Measurements from ENCODE around the gene TIE1. TPM values are rescaled to one million over a fixed set of nuclear protein-coding genes. Genes with fewer than 3 reads are reported as not detected.

The TIE1 gene
- total and polyA plus RNA-seq, 2 of the 13 experiments (the other 11 are each of a cell fraction or from before 2014, with no cell fraction given) = 0.58 to 0.84 TPM

DNA sequence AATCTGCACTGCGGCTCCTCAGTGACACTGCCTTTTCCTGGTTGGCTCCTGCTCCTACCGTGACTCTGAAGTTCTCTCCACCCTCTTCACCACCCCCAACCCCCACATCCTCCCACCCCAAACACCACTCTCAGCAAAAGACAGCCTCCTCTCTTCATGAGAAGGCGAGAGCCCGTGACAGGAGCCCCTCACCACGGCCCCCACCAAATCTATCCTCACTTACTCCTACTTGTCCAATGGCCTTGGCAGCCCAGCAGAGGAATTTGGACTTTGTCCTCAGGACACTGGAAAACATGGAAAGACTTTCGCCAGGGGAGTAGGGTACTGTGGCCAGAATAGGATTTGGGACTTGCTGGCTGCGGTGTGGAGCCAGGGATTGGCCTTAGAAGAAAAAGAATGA is 24.1 kb upstream of the TIE1 start (continued):
- TF ChIP-seq HINFP (CRISPR knock-in tag; IDR thresholded peaks at IDR 0.05; ENCODE audit: low read depth) (no peak), ZNF788 (CRISPR knock-in tag; IDR thresholded peaks at IDR 0.05; ENCODE audit: borderline replicate concordance) (0 out of 2 replicates have a peak, but pooled peaks have one; percentile 16), TBX2 (CRISPR knock-in tag; IDR thresholded peaks at IDR 0.05; ENCODE audit: borderline replicate concordance) (no peak), BCL6 (CRISPR knock-in tag; IDR thresholded peaks at IDR 0.05) (peak; percentile 67), CBX5 (CRISPR knock-in tag; IDR thresholded peaks at IDR 0.05; ENCODE audit: borderline replicate concordance) (no peak), YEATS4 (CRISPR knock-in tag; IDR thresholded peaks at IDR 0.05; ENCODE audit: borderline replicate concordance) (peak; percentile 32; the same call in 1 of the 2 replicates), HNRNPUL1 (IDR thresholded peaks at IDR 0.05; ENCODE audit: low read depth, low read length) (no peak), SAP130 (CRISPR knock-in tag; IDR thresholded peaks at IDR 0.05; ENCODE audit: low read depth) (peak; percentile 35; the same call in 1 of the 2 replicates), ETS1 (CRISPR knock-in tag; IDR thresholded peaks at IDR 0.05) (no peak), HDAC1 (CRISPR knock-in tag; IDR thresholded peaks at IDR 0.05) (0 out of 2 replicates have a peak, but pooled peaks have one; percentile 35), ZNF644 (CRISPR knock-in tag; IDR thresholded peaks at IDR 0.05; ENCODE audit: low read depth) (peak; percentile 82), ZNF292 (CRISPR knock-in tag; IDR thresholded peaks at IDR 0.05; ENCODE audit: borderline replicate concordance, low read depth) (no peak; the same call in 1 of the 2 replicates), ZNF784 (CRISPR knock-in tag; IDR thresholded peaks at IDR 0.05; ENCODE audit: borderline replicate concordance) (peak; percentile 56; the same call in 1 of the 2 replicates), RARA (CRISPR knock-in tag; IDR thresholded peaks at IDR 0.05) (peak; percentile 26; the same call in 1 of the 2 replicates), KAT8 (CRISPR knock-in tag; IDR thresholded peaks at IDR 0.05) (0 out of 2 replicates have a peak, but pooled peaks have one; percentile 22), ZSCAN25 (CRISPR knock-in tag; IDR thresholded peaks at IDR 0.05) (0 out of 2 replicates have a peak, but pooled peaks have one; percentile 39), ZMYM3 (CRISPR knock-in tag; IDR thresholded peaks at IDR 0.05) (peak; percentile 24; the same call in 1 of the 2 replicates)
- TF ChIP-seq, protein P1, sequence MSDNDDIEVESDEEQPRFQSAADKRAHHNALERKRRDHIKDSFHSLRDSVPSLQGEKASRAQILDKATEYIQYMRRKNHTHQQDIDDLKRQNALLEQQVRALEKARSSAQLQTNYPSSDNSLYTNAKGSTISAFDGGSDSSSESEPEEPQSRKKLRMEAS (IDR thresholded peaks at IDR 0.05) = peak; percentile 29; the same call in 1 of the 2 replicates
- TF ChIP-seq, protein P2, sequence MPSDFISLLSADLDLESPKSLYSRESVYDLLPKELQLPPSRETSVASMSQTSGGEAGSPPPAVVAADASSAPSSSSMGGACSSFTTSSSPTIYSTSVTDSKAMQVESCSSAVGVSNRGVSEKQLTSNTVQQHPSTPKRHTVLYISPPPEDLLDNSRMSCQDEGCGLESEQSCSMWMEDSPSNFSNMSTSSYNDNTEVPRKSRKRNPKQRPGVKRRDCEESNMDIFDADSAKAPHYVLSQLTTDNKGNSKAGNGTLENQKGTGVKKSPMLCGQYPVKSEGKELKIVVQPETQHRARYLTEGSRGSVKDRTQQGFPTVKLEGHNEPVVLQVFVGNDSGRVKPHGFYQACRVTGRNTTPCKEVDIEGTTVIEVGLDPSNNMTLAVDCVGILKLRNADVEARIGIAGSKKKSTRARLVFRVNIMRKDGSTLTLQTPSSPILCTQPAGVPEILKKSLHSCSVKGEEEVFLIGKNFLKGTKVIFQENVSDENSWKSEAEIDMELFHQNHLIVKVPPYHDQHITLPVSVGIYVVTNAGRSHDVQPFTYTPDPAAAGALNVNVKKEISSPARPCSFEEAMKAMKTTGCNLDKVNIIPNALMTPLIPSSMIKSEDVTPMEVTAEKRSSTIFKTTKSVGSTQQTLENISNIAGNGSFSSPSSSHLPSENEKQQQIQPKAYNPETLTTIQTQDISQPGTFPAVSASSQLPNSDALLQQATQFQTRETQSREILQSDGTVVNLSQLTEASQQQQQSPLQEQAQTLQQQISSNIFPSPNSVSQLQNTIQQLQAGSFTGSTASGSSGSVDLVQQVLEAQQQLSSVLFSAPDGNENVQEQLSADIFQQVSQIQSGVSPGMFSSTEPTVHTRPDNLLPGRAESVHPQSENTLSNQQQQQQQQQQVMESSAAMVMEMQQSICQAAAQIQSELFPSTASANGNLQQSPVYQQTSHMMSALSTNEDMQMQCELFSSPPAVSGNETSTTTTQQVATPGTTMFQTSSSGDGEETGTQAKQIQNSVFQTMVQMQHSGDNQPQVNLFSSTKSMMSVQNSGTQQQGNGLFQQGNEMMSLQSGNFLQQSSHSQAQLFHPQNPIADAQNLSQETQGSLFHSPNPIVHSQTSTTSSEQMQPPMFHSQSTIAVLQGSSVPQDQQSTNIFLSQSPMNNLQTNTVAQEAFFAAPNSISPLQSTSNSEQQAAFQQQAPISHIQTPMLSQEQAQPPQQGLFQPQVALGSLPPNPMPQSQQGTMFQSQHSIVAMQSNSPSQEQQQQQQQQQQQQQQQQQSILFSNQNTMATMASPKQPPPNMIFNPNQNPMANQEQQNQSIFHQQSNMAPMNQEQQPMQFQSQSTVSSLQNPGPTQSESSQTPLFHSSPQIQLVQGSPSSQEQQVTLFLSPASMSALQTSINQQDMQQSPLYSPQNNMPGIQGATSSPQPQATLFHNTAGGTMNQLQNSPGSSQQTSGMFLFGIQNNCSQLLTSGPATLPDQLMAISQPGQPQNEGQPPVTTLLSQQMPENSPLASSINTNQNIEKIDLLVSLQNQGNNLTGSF (CRISPR knock-in tag; IDR thresholded peaks at IDR 0.05) = no peak
- TF ChIP-seq, protein P3, sequence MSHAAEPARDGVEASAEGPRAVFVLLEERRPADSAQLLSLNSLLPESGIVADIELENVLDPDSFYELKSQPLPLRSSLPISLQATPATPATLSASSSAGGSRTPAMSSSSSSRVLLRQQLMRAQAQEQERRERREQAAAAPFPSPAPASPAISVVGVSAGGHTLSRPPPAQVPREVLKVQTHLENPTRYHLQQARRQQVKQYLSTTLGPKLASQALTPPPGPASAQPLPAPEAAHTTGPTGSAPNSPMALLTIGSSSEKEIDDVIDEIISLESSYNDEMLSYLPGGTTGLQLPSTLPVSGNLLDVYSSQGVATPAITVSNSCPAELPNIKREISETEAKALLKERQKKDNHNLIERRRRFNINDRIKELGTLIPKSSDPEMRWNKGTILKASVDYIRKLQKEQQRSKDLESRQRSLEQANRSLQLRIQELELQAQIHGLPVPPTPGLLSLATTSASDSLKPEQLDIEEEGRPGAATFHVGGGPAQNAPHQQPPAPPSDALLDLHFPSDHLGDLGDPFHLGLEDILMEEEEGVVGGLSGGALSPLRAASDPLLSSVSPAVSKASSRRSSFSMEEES (CRISPR knock-in tag; IDR thresholded peaks at IDR 0.05) = peak; percentile 31; the same call in 1 of the 2 replicates

All from HepG2 (cell line).